Neural crest cell (in vitro differentiated cells): ENCODE results near the gene ZFYVE9. TPM values are rescaled to one million over a fixed set of nuclear protein-coding genes. Genes with fewer than 3 reads are reported as not detected.

ENCODE experiments used
- DNase-seq: peaks from one replicate; pipeline ENCODE4 v3.0.0; 2021; ENCODE audit warnings: low read depth, mixed read lengths, low spot score
- H3K27ac Mint-ChIP-seq: one replicate; pipeline ENCODE4 v1.8.0; 2021; ENCODE audit warnings: mild to moderate bottlenecking, mixed read lengths; ENCODE audit not compliant: unreplicated experiment
- H3K27me3 Mint-ChIP-seq: 2 replicates; pipeline ENCODE4 v1.8.0; 2021; ENCODE audit warnings: low read depth, mild to moderate bottlenecking, mixed read lengths
- H3K36me3 Mint-ChIP-seq: 2 replicates; pipeline ENCODE4 v1.8.0; 2021; ENCODE audit warnings: low read depth, mild to moderate bottlenecking, mixed read lengths
- H3K4me1 Mint-ChIP-seq: 2 replicates; pipeline ENCODE4 v1.8.0; 2021; ENCODE audit warnings: mixed read lengths
- H3K4me3 Mint-ChIP-seq: one replicate; pipeline ENCODE4 v1.8.0; 2021; ENCODE audit warnings: mild to moderate bottlenecking, mixed read lengths
- H3K9me3 Mint-ChIP-seq: 2 replicates; pipeline ENCODE4 v1.8.0; 2021; ENCODE audit warnings: mixed read lengths
- CTCF ChIP-seq: fragments of 200-600 bp; sonication (generic); conservative IDR thresholded peaks from 2 replicates; pipeline ENCODE4 v1.5.0; 2021; ENCODE audit warnings: antibody characterized with exemption, mild to moderate bottlenecking
- total RNA-seq: library from RNA; stranded (reverse); gene quantifications from 2 replicates; pipeline ENCODE4 v1.2.1, GENCODE V29; 2021

The ZFYVE9 gene
- total RNA-seq, 1 donor from 2014 or later: 29.7 TPM

DNA sequence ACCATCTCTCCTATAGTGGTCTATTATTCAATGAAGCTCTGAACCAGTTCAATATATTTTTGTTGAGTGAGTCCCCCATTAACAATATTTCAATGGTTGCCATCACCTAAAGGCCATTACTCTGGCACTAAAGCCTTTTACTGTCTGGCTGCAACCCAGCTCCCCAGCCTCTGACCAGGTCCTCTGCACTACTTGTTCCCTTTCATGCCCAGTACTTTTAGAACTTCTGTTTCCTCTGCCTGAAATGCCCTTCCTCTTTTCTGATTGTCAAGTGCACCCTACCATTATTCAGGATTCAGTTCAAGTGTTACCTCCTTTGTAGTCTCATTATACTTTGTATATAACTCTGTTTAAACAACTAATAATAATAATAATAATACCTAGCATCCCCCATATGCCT lies 30.4 kb upstream of the ZFYVE9 start:
- H3K27me3 Mint-ChIP-seq: peaks cover 5% of the 10 kb centered on the region
- no peak for TF ChIP-seq CTCF
- H3K36me3 Mint-ChIP-seq: no peaks in the 10 kb centered on the region
- no peak overlapping the region for H3K27ac Mint-ChIP-seq
- DNase-seq: no peak
- no peak overlapping the region for H3K4me3 Mint-ChIP-seq
- no peaks in the 10 kb centered on the region for H3K4me1 Mint-ChIP-seq
- H3K9me3 Mint-ChIP-seq: no peaks in the 10 kb centered on the region

- Mint-ChIP-seq H3K9me3 (no peaks in the 10 kb centered on the region), H3K27me3 (peaks cover 5% of the 10 kb centered on the region), H3K4me1 (no peaks in the 10 kb centered on the region), H3K4me3 (no peak overlapping the region), H3K36me3 (no peaks in the 10 kb centered on the region), H3K27ac (no peak overlapping the region)
- TF ChIP-seq CTCF: no peak
- no peak for DNase-seq
Observed at GRCh38 chr1:52112489-52112888, 29.4 kb upstream of the ZFYVE9 start.

DNA sequence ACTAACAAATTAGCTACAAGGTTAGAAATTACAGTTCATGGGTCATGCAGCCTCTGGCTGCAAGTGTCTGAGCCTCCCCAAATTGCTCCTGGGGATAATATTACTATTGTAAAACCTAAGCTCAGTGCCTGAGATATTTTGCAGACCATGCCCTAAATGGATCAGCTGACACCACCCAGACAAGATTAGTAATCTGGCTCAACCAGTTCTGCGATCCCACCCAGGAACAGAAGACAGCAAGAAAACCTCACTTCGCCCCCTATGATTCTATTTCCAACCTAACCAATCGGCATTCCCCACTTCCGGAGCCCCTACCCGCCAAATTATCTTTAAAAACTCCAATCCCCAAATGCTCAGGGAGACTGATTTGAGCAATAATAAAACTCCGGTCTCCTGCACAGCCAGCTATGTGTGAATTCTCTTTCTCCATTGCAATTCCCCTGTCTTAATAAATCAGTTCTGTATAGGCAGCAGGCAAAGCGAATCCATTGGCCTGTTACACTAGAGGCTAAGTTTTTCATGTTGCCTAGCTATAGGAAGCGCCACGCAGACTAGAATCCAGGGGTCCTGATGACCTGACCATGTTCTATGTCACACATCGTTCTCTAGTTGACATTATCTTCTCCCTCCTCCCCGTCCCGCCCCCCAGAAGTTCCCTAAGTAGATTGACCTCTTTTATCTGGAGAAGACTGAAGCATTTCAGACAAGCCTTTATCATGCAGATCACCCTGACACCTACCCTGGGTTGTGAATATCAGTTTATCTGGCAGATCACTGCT lies 22.4 kb upstream of the ZFYVE9 start:
- no peak for DNase-seq
- Mint-ChIP-seq H3K9me3 (no peaks in the 10 kb centered on the region), H3K4me1 (peaks cover 11% of the 10 kb centered on the region), H3K27ac (no peak overlapping the region), H3K27me3 (peaks cover 11% of the 10 kb centered on the region), H3K4me3 (no peak overlapping the region), H3K36me3 (no peaks in the 10 kb centered on the region)
- TF ChIP-seq CTCF: no peak

DNA sequence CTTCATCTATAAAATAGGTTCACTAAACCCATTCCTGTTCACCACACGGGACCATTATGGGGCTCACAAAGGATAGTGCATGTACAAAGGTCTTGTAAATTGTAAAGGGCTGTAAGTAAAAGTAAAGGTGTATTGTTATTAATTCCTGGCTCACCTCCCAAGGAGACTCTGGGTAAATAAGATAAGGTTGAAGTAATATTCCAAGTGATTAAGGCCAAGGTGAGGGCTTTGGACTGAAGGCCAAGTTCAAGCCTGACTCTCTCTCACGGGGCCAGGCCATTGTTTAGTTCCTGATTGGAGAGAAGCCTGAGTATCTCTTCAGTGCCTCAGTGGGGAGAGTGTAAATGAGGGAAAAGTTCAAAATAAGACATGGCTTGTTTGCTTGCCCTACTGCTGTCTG lies 19.5 kb upstream of the ZFYVE9 start:
- Mint-ChIP-seq H3K9me3 (no peaks in the 10 kb centered on the region), H3K27me3 (peaks cover 26% of the 10 kb centered on the region), H3K36me3 (no peaks in the 10 kb centered on the region), H3K4me1 (peaks cover 11% of the 10 kb centered on the region), H3K27ac (no peak overlapping the region), H3K4me3 (no peak overlapping the region)
- no peak for TF ChIP-seq CTCF
- no peak for DNase-seq

- Mint-ChIP-seq H3K4me3 (no peak overlapping the region), H3K36me3 (no peaks in the 10 kb centered on the region), H3K4me1 (peaks cover 11% of the 10 kb centered on the region), H3K27me3 (peaks cover 38% of the 10 kb centered on the region), H3K9me3 (no peaks in the 10 kb centered on the region), H3K27ac (no peak overlapping the region)
- DNase-seq: no peak
- TF ChIP-seq CTCF: no peak
Observed at GRCh38 chr1:52123622-52124021, 18.3 kb upstream of the ZFYVE9 start.
